Natural killer cell (primary cell): ENCODE measurements around the gene ACKR4. TPM values are rescaled to one million over a fixed set of nuclear protein-coding genes. Genes with fewer than 3 reads are reported as not detected.

Experiments used
- ATAC-seq, 3 donors: fragments of 150-1000 bp in 2 of 3; fragments of 200-7000 bp in 1 of 3; cut with Tn5 transposase; 1 replicate in 1 of 3; 2 replicates in 2 of 3; pipeline ENCODE4 v1.10.0; 2021; ENCODE audit warnings: mild to moderate bottlenecking in 2 of 3, moderate library complexity in 2 of 3
- DNase-seq, 2 donors: peaks; one replicate each; pipeline versions ENCODE4 v3.0.0 to v3.0.0-alpha.2; 2013 to 2021; ENCODE audit warnings: mixed read lengths in 1 of 2
- H3K27ac ChIP-seq: one replicate; pipeline ENCODE4 v1.5.1; 2013; ENCODE audit warnings: mild to moderate bottlenecking, low read length
- H3K27me3 ChIP-seq: one replicate; pipeline ENCODE4 v1.6.1; 2013; ENCODE audit warnings: low read length; ENCODE audit not compliant: control insufficient read depth, insufficient read depth
- H3K36me3 ChIP-seq: one replicate; pipeline ENCODE4 v1.6.1; 2013; ENCODE audit warnings: low read length; ENCODE audit not compliant: control insufficient read depth, insufficient read depth
- H3K4me1 ChIP-seq: one replicate; pipeline ENCODE4 v1.6.1; 2013; ENCODE audit warnings: low read length; ENCODE audit not compliant: control insufficient read depth, insufficient read depth
- H3K4me3 ChIP-seq: one replicate; pipeline ENCODE4 v1.5.1; 2013; ENCODE audit warnings: low read length
- H3K9me3 ChIP-seq: one replicate; pipeline ENCODE4 v1.6.1; 2013; ENCODE audit warnings: low read length; ENCODE audit not compliant: control insufficient read depth, insufficient read depth
- H3K27ac Mint-ChIP-seq, 2 donors: one replicate each; pipeline ENCODE4 v1.8.0; 2022; ENCODE audit warnings: mild to moderate bottlenecking in 2 of 2, mixed read lengths in 2 of 2, moderate library complexity in 1 of 2
- H3K27me3 Mint-ChIP-seq, 2 donors: one replicate each; pipeline ENCODE4 v1.8.0; 2022; ENCODE audit warnings: low read depth in 2 of 2, mixed read lengths in 2 of 2
- H3K36me3 Mint-ChIP-seq: one replicate; pipeline ENCODE4 v1.8.0; 2022; ENCODE audit warnings: mixed read lengths
- H3K4me1 Mint-ChIP-seq, 2 donors: one replicate each; pipeline ENCODE4 v1.8.0; 2022; ENCODE audit warnings: mixed read lengths in 2 of 2
- H3K4me3 Mint-ChIP-seq: one replicate; pipeline ENCODE4 v1.8.0; 2022; ENCODE audit warnings: mild to moderate bottlenecking, moderate library complexity, mixed read lengths
- H3K9me3 Mint-ChIP-seq, 2 donors: one replicate each; pipeline ENCODE4 v1.8.0; 2022; ENCODE audit warnings: mixed read lengths in 2 of 2
- CTCF ChIP-seq: fragments of 200-600 bp; IDR thresholded peaks from one replicate; pipeline ENCODE4 v1.8.0; 2022; ENCODE audit warnings: antibody characterized with exemption
- WGBS: methylation state at CpG from one replicate; pipeline ENCODE4 v1.1.7; 2013; ENCODE audit warnings: missing lambda C conversion rate; ENCODE audit not compliant: insufficient coverage; 5-methylcytosine and 5-hydroxymethylcytosine counted together
- intact Hi-C: fragments of 100-400 bp; cut with micrococcal nuclease; formaldehyde crosslinking; loops from one replicate; pipeline ENCODE4 v1.14.2; 2022
- total RNA-seq, 4 donors: library from RNA; stranded (reverse); fragments of 120-200 nt in 1 of 4; gene quantifications; one replicate each; pipeline versions ENCODE4 v1.2.3 to v1.2.4, GENCODE V29; 2013 to 2022

ACKR4 gene
- total RNA-seq, 3 donors from 2014 or later (not counting 1 experiment from before 2014, with no cell fraction given) = 0.14 to 0.32 TPM; not detected in 1

GRCh38 chr3:132628157-132628556 is 31.1 kb downstream of the ACKR4 start:
- no peak for TF ChIP-seq CTCF
- peaks cover 11% of the 10 kb centered on the region for H3K36me3 Mint-ChIP-seq
- Histone ChIP-seq H3K9me3 (no peaks in the 10 kb centered on the region), H3K27me3 (no peaks in the 10 kb centered on the region), H3K36me3 (peaks cover 30% of the 10 kb centered on the region), H3K4me1 (no peaks in the 10 kb centered on the region), H3K4me3 (no peak overlapping the region), H3K27ac (no peak overlapping the region)
- H3K4me3 Mint-ChIP-seq = no peak overlapping the region
- no peaks in the 10 kb centered on the region for H3K4me1 Mint-ChIP-seq
- no peak overlapping the region for H3K27ac Mint-ChIP-seq
- ATAC-seq (no peak), DNase-seq (no peak)
- no peaks in the 10 kb centered on the region for H3K27me3 Mint-ChIP-seq
- no peaks in the 10 kb centered on the region for H3K9me3 Mint-ChIP-seq
- intact Hi-C loops = no loop called here
- 100% methylated on average over 2 of the region's 2 CpGs for whole genome bisulfite sequencing

GRCh38 chr3:132629928-132630327 is 32.9 kb downstream of the ACKR4 start:
- intact Hi-C loops = no loop called here
- DNase-seq (no peak), ATAC-seq (no peak)
- H3K9me3 ChIP-seq = no peaks in the 10 kb centered on the region
- no peak overlapping the region for H3K4me3 Mint-ChIP-seq
- H3K27ac ChIP-seq = no peak overlapping the region
- no peaks in the 10 kb centered on the region for H3K9me3 Mint-ChIP-seq
- H3K4me1 ChIP-seq = no peaks in the 10 kb centered on the region
- no peak overlapping the region for H3K27ac Mint-ChIP-seq
- WGBS = no CpG with 5 or more reads among the region's 1 CpG
- TF ChIP-seq CTCF = no peak
- peaks cover 25% of the 10 kb centered on the region for H3K36me3 ChIP-seq
- H3K36me3 Mint-ChIP-seq = peaks cover 11% of the 10 kb centered on the region
- H3K27me3 ChIP-seq = no peaks in the 10 kb centered on the region
- H3K27me3 Mint-ChIP-seq = no peaks in the 10 kb centered on the region
- no peaks in the 10 kb centered on the region for H3K4me1 Mint-ChIP-seq
- H3K4me3 ChIP-seq = no peak overlapping the region

- peaks cover 11% of the 10 kb centered on the region for H3K36me3 Mint-ChIP-seq
- DNase-seq (no peak), ATAC-seq (no peak)
- H3K27me3 Mint-ChIP-seq = no peaks in the 10 kb centered on the region
- H3K27ac ChIP-seq = no peak overlapping the region
- no peaks in the 10 kb centered on the region for H3K27me3 ChIP-seq
- peaks cover 22% of the 10 kb centered on the region for H3K36me3 ChIP-seq
- no peaks in the 10 kb centered on the region for H3K9me3 Mint-ChIP-seq
- no peak overlapping the region for H3K4me3 Mint-ChIP-seq
- H3K4me1 ChIP-seq = no peaks in the 10 kb centered on the region
- no peaks in the 10 kb centered on the region for H3K9me3 ChIP-seq
- no peaks in the 10 kb centered on the region for H3K4me1 Mint-ChIP-seq
- WGBS = 99% methylated on average over 5 of the region's 7 CpGs
- H3K27ac Mint-ChIP-seq = no peak overlapping the region
- H3K4me3 ChIP-seq = no peak overlapping the region
- no peak for TF ChIP-seq CTCF
- intact Hi-C loops = no loop called here
These were observed 33.5 kb downstream of the ACKR4 start for GRCh38 chr3:132630612-132631011.

GRCh38 chr3:132635052-132635451 is 38.0 kb downstream of the ACKR4 start:
- no peak overlapping the region for H3K4me3 Mint-ChIP-seq
- H3K9me3 Mint-ChIP-seq = no peaks in the 10 kb centered on the region
- H3K4me1 Mint-ChIP-seq = no peaks in the 10 kb centered on the region
- H3K36me3 Mint-ChIP-seq = no peaks in the 10 kb centered on the region
- Histone ChIP-seq H3K27me3 (no peaks in the 10 kb centered on the region), H3K36me3 (peaks cover 17% of the 10 kb centered on the region), H3K9me3 (no peaks in the 10 kb centered on the region), H3K27ac (no peak overlapping the region), H3K4me1 (no peaks in the 10 kb centered on the region), H3K4me3 (no peak overlapping the region)
- no peaks in the 10 kb centered on the region for H3K27me3 Mint-ChIP-seq
- no peak for ATAC-seq
- H3K27ac Mint-ChIP-seq = no peak overlapping the region
- intact Hi-C loops = no loop called here
- TF ChIP-seq CTCF = no peak
- no peak for DNase-seq
